Middle frontal gyrus (tissue), 1 donor: ENCODE data around the gene RAB4B.
"Not testable (repeated sequence)": the region's sequence is repeated elsewhere in the genome, so short reads cannot be mapped to it uniquely, and the experiment has no call there.

Experiments used
- DNase-seq: peaks from one replicate; pipeline ENCODE4 v3.0.0-alpha.2; 2015; ENCODE audit warnings: low spot score; ENCODE audit errors: extremely low spot score

The RAB4B gene

DNA sequence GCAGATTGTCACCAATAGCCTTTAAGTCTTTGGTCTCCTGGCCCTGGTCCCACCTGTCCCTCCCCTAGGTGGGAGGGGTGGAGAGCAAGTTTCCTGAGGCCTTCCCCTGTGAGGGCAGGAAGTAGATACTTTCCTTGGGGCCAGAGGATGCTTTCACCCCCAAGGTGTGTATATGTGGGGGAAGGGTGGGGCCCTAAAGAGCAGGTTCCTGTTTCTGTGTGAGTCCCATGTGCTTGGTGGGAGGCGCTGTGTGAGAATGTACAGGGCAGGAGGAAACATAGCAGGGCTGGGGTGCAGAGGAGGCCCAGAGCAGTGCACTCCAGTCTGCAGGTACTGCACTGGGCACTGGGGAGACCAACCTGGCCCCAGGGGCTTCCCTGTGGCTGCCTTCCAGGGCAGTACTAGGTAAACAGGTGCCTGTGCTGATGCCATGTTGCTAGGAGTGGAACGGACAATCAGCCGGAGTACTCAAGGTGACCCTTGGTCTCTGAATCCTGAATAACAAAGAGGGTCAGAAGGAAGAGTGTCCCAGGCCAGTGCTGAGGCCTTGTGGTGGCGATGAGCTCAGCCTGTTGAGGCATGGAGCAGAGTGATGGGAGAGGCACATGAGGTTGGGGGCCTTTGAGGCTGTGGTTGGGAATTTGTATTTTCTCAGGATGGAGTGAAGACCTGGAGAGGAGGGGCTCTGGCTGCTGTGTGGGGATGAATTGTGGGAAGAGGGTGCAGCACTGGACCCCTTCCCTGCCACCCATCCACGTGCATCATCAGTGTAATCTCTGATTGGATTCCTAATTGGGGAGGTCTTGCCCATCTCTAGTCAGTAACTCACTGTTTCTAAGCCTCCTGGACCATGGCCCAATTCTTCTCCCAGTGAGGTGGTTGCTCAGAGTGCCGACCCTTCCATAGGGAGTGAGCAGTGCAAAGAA is 26.1 kb downstream of the RAB4B start:
- DNase-seq = no peak

DNA sequence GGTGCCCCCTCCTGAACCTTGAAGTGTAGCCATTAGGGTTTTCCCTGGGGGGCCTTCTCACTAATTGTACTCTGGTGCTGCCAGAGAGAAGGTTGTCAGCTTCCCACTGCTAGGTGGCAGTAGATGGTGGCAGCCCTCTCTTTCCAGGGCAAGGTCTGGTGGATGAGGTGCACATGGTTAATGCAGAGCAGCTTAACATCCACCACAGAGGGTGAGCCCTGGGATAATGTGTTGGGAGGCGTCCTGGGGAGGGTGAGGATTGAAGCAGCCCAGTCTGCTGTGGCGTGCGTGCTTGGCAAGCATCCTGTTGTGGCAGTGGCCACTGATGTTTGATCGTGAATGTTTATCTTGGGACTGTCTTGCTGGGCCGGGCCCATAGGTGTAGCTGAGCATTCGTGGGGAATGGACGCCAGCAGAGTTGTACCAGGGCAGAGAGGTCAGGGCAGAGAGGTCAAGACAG is 26.8 kb downstream of the RAB4B start:
- no peak for DNase-seq

DNA sequence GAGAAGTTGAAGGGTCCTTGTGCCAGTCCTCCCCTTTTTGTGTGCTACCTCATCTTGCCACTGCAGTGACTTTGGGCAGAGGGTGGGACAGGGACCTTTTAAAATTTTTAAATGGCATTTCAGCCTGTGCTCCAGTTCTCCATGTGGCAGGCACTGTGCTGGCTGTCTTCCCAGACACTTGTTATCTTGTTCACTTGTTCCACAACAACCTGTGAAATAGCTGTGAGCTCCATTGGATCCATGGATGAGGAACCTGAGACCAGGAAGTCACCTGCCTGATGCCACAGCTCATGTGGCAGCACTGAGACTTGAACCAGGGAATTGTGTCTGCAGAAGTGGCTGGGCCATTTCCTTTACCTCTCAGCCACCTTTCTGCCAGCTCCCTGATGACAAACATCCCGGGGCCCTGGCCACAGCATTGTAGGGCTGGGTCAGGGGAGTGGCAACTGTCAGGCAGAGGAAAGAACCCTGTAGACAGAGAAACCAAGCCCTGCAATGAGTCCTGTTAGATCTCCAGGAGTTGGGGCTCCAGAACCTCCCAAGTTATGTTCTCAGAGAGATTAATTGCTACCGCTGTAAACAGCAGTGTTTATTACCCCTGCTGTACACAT is 27.3 kb downstream of the RAB4B start:
- no peak for DNase-seq

DNA sequence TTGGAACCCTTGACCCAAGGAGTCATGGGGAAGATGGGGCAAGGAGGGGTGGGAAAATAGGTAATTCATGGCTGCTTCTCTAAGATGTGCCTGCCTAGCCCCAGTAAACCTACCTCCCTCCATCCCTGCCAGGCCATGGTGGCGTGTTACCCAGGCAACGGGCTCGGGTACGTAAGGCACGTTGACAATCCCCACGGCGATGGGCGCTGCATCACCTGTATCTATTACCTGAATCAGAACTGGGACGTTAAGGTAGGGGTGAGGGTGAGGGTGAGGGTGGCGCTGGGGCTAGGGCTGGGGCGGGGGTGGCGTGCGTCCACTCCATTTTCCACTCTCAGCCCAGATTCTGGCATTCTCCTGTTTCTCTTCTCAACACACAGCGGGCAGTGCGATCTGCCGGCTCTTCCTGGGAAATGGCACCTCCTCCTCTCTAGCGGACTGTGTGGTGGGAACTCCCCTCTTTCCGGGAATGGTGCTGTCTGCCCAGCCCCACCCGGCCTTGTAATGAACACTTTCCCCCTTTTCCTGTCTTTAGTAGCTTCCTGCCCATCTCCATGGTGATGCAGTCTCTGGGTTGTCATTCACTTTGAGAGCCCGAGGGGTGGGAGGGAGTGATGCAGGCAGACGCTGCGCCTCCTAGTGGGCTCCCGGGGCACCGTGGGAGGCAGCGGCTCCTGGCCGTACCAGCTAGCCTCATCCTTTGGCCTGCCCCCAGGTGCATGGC is 28.5 kb downstream of the RAB4B start:
- DNase-seq = peak; percentile 90

DNA sequence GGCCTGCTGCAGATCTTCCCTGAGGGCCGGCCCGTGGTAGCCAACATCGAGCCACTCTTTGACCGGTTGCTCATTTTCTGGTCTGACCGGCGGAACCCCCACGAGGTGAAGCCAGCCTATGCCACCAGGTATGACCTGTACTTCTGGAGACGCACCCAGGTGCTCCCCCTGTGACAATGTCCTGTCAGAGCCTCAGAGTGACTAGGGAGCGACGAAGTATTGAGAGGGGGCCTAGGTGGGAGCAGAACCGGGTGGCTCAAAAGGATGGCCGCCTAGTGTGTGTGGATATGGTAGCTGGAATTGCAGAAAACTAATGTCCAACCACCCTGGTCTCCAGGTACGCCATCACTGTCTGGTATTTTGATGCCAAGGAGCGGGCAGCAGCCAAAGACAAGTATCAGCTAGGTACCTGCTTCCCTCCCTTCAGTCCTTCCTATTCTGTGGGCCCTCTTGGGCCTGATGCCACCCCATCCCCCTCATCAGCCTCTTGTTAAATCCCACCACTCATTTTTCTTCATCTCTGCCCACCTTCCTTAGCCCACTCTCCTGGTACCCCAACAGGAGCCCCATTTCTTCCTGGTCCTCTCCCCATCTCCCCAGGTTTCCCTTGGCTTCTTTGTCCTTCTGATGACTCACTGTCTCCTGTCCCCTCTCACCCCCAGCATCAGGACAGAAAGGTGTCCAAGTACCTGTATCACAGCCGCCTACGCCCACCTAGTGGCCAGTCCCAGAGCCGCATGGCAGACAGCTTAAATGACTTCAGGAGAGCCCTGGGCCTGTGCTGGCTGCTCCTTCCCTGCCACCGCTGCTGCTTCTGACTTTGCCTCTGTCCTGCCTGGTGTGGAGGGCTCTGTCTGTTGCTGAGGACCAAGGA is 29.3 kb downstream of the RAB4B start:
- DNase-seq = no peak

DNA sequence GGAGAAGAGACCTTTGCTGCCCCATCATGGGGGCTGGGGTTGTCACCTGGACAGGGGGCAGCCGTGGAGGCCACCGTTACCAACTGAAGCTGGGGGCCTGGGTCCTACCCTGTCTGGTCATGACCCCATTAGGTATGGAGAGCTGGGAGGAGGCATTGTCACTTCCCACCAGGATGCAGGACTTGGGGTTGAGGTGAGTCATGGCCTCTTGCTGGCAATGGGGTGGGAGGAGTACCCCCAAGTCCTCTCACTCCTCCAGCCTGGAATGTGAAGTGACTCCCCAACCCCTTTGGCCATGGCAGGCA is 29.9 kb downstream of the RAB4B start:
- DNase-seq = no peak

DNA sequence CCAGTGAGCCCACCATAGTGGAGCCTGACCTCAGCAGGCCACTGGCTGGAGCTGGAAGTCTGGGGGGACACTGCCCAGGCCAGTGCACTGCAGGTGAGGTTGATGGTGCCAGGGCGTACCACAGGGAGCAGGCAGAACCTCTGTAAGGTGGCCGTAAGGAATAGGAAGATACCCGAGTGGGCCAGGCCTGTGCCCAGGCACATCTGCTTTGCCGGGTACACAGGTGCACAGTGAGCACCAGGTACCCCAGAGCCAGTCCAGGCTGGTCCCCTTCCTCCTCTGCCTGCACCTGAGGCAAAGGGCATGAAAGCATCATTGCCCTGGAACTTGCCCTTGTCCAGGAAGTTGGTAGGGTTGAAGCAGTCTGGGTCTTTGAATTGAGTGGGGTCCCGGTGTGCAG is 30.4 kb downstream of the RAB4B start:
- DNase-seq = no peak

DNA sequence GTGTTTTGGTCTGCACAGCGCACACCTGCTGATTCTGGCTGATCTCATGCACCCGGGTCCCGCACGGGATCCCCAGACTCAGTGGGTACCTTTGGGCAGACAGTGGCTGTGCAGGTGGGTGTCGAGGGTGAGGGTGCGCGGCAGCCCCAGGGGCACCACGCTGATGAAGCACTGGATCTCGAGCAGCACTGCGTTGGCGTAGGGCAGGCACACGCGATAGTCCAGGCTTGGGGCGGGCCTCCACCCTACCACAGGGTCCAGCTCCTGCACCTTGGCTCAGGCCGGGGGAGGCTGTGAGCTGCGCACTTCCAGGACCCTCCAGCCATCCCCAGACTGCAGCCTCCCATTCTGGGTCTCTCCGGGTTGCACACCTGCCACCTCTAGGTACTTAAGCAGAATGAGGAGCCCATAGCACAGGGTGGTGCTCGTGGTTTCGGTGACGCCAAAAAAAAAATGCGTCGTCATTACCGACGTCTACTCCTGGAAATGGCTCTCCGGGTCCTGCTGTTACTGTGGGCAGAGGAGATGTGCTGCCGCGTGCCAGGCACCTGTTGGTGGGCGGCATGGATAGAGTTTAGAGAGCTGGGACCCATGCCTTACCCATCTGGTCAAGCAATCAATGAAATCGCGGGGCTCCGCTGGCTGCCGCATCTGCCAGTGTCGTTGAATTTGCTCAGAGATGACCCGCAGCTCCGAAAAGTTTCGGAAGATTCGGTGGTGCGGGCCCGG is 31.5 kb downstream of the RAB4B start:
- no peak for DNase-seq

DNA sequence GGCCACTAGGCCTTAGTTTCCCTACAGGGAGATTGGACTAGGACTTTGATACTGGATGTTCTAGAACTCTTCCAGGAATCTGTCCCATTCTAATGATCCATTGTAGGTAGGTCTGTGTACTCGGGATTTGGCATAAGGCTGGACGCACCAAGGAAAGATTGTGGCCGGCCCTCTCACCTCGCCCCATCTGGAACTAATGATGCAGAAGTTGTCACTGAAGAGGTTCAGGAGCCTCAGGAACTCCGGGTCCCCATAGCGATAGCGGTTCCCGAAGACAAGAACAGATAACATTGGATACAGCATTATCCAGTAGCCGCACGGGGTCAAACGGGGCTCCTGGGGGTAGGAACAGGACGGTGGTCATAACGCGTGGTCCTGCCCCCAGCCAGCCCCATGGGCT is 32.1 kb downstream of the RAB4B start:
- DNase-seq = no peak

DNA sequence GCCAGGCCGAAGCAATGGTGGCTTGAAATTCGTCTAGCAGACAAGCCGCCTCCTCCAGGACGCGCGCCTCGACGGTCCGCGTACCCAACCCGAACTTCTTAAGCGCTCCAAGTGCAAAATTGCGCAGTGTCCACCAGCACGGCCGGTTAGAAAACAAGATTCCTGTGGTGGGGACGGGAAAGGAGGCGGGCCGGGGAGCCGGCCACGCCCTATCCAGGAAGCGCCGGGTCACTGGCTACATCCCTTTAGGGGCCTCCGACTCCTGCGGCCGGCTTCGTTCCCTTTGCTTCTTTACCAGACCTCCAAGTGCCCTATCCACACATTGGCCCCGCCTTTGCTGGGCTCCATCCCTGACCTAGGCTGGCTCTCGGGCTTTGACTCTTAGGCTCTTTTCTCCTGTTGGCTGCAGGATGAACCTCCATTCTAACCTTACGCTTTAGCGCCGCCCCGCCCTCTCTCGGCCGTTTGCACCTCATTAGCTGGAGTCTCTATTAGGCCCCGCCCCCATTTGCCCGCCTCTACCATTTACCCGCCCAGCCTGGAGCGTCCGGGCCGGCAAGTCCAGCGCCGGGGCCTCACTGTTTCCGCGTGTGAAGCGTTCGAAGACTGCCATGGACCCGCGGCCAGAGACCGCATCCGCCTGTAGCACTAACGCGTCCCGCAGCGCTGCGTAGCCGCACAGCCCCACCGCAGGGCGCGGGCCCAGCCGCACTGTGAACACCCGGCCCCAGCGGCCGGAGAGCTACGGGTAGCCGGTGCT is 32.8 kb downstream of the RAB4B start:
- not testable (repeated sequence) for DNase-seq

DNA sequence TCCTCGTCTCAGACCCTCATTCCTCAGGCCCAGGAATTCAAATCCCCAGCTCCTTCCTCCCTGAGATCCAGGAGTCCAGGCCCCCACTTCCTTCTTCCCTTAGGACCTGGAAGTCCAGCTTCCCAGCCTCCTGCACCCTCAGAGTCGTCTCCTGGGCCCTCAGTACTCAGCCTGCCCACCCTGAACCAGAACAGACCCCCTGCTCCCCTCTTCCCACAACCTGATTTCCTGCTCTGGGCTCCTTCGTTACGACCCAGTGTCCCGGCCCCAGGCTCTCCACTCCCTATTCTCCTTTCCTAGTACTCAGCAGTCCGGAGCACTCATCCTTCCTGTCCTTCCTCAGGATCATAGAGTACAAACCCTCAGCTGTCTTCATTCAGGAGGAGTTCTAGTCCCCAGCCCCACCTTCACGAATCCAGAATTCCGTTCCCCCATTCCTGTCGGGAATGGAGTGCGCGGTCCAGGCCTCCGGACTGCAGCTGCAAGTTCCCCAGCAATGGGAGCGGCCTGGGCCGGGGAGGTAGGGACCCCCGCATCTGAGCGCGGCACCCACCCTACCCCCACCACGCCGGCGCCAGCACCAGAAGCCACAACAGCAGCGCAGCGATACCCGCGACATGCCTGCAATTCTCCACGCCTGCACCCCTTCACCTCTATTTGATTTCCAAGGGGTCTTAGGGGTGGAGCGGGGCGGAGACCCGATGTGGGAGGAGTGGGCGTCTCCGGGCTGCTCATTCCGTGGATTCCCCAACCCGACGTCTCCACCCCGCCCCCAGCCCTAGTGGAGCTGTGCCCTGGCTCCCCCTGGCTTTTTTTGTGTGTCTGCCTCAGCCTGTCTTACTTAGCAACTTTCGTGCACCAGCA is 33.7 kb downstream of the RAB4B start:
- no peak for DNase-seq

DNA sequence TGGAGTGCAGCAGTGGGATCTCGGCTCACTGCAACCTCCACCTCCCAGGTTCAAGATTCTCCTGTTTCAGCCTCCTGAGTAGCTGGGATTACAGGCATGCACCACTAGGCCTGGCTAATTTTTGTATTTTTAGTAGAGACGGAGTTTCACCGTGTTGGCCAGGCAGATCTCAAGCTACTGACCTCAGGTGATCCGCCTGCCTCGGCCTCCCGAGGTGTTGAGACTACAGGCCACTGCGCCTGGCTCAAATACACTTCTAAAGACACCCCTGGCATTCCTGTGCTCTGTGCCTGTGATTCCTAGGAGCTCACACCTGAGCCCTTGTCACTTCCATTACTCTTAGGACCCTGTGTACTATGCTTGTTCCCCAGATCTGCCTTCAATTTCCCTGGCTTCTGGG is 34.5 kb downstream of the RAB4B start:
- DNase-seq = not testable (repeated sequence)

DNA sequence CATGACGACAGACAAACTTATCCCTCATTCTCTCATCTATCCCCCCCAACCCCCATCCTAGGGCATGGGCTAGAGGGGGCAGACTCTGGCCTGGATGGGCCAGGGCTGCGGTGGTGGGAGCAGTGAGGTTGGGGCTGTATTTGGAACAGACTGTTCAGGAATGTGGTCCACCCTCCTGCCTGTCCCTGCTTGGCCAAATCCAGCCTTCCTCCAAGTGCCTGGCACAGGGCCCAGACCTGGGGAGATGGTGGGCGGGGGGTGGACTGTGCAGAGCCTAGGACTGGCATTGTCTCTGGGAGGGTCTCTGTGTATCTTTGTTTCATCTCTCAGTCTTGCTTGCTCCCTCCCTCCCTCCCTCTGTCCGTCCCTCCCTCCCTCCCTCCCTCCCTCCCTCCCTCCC is 35.1 kb downstream of the RAB4B start:
- no peak for DNase-seq

DNA sequence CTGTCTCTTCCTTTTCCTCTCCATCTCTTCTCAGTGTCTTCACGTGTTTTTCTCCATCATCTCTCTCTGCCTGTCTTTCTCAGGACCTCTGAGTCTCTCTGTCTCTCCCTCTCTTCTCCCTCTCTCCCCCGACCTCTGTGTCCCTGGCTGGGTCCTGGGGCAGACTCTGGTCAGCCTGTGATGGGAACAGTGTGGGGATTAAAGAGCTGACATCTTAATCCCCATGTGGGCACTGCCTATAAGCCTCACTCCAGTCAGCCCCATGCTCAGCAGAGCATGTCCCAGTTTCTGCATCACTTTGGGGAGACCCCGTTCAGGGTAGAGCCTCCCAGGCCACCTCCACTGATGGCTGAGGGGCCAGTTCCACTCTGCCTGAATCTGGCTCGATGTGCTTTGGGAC is 37.2 kb downstream of the RAB4B start:
- no peak for DNase-seq

DNA sequence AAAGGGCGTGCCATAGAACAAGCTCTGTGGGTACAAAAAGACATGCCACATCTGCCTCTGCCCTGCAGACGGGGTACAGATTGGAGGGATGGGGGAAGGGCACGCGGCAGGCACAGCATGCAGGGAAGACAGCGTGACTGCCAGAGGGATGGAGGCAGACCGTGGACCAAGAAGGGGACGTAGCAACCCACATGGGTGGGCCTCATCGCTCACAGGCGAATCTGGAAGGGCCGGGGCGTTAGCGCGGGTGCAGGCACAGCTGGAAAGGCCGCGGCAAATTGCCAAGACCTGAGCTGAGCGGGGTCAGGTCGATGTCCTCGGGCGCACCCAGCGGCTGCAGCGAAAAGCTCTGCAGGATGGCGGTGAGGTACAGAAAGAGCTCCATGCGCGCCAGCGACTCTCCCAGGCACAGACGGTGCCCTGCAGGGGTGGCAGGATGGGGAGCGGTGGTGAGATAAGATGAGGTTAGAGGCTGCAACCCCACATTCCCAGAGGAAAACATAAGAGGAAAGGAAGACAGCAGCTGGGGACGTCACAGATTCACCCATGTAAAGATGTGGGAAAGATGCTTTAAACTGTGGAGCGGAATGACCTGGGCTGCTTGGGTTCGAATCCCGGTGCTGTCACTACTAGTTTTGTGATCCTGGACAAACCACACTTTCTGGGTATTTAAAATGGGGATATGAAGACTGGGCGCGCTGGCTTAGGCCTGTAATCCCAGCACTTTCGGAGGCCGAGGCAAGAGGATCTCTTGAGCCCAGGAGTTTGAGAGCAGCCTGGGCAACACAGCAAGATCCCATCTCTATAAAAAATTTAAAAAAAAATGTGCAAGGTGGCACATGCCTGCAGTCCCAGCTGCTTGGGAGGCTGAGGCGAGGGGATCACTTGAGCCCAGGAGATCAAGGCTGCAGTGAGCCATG is 40.7 kb downstream of the RAB4B start:
- not testable (repeated sequence) for DNase-seq

DNA sequence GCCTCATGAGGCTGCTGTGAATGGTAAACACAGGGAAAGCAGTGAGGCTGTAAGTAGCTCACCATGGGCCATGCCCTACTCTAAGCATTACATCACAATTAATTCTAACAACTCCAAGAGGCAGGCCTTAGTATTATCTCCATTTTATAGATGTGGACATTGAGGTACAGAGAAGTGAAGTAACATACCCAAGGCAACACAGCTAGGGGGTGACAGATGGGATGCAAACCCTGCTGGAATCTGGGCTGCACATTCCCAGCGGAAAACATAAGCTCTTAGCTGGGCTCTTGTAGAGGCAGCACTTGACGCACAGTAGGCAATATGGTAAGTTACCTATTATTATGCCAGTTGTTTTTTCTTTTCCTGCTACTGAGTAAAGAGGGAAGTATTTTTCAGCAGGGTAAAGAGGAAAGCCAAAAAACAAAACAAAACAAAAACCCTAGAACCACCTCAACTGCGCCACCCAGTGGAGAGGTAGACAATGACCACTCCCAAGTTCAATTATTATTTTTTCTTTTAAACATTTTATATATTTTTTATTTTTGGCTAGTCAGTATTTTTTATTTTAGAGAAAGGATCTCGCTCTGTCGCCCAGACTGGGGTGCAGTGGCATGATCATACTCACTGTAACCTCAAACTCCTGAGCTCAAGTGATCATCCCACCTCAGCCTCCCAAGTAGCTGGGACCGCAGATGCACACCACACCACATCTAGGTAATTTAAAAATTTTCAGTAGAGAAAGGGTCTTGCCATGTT is 41.6 kb downstream of the RAB4B start:
- not testable (repeated sequence) for DNase-seq

DNA sequence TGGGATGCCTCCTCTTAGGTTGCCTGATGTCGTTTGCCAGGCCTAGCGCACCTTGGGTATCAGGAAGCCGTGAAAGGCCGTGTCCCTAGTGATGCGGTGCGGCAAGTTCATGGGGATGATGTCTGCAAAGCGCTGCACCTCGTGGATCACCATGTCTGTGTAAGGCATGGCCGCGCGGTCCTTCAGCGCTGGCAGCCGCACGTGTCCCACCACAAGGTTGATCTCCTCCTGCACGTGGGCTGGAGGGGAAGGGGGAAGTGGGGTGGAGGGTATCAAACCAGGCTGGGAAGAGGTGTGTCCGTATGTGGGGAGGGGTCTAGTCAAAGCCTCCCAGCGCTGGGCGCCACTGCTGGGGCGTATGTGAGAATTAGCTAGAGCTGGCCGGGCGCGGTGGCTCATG is 44.1 kb downstream of the RAB4B start:
- DNase-seq = no peak
